Uterine smooth muscle cell (primary cell): ENCODE measurements around the gene L3MBTL4. TPM values are rescaled to one million over a fixed set of nuclear protein-coding genes. Genes with fewer than 3 reads are reported as not detected.

Experiments used
- total RNA-seq: library from RNA; depleted of rRNA; stranded (reverse); fragments of >200 nt; gene quantifications from 2 replicates; pipeline ENCODE4 v1.2.3, GENCODE V29; 2014

The L3MBTL4 gene
- total RNA-seq = 0.44 and 1.6 TPM in 2 replicates

GRCh38 chr18:6414723-6415417 lies at the start of gene L3MBTL4:
Gene L3MBTL4, minus strand, starts transcription at chr18:6414911. Its CDS starts 103,286 bp downstream, at chr18:6311625.

